GM20431 (cell line): ENCODE data around the gene DNAJC15.

Experiments
- in situ Hi-C: fragments of 300-500 bp; cut with MseI, MboI; formaldehyde crosslinking; loops from one replicate; pipeline ENCODE4 v1.15.0; 2020; ENCODE audit warnings: low sequenced_read_pairs; ENCODE audit not compliant: unreplicated experiment

The DNAJC15 gene

DNA sequence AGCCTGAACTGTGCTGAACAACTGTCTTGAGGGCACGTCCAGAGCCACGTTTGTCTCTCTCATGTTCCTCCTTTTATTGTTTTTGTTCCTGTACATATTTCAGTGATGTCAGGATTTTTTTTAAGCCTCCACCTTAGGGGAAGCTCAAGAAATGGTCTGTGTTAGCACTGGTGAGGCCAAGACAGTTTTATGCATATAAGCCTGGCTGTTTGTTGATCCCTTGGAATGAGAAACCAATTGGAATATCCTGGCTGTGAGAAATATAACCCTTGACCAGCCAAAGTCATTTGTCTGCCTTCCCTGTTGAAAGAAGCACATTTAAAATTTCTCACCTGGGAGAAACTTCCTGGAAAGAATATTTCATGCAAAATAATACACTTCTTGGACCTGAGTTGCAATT is 115.8 kb downstream of the DNAJC15 start:
- in situ Hi-C loops, result no loop called here

DNA sequence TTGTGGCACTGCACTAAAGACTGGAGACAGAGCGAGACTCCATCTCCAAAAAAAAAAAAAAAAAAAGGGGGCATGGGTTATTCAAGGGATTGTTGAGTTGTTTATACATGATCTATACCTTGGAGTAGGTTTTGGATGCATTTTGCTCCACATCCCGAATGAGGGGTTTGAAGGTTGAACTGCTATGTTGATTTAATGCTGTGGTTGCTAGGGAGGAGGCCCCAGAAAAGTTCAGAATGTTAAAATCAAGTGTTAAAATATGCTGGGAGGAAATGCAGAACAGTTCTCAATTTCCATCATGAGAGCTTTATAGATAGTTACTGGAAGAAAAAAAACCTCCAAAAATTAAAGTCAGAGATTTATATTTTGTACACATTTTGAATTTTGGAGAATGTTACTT is 116.5 kb downstream of the DNAJC15 start:
- in situ Hi-C loops, result no loop called here

DNA sequence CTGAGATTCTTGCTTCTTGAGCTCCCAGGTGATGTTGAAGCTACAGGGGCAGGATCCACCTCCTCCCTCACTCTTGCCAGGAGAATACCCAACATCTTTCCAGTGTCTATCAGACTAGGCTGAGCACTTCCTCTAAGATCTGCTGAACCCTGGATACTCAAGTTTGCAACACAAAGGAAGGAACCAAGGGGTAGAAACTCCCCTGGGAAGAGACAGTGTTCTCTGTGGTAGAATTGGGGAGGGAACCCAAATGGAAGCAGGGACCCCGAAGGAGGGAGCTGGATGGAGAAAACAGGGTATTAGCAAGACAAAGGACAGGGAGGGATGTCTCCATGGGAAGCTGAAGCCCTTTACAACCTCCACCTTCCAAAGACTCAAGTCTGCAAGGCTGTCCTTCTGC is 117.6 kb downstream of the DNAJC15 start:
- in situ Hi-C loops, result no loop called here

DNA sequence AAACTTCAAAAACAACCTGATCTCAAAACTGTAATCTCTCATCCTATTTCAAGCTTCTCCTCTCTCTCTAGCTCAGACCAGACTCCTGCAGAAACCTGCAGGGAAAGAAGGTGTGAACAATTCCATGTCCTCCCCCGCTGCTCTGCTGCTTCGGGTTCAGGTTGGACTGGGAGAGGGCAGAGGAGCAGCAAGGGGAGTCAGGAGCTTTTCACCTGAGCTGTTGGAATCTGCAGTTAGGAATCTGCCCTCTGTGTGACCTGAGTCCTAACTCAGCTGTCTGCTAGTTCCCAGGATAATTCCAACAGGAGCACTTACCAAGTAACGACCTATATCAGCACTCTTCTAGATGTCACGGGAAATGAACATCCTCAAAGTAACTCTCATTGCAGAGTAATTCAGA is 118.3 kb downstream of the DNAJC15 start:
- in situ Hi-C loops, result no loop called here

DNA sequence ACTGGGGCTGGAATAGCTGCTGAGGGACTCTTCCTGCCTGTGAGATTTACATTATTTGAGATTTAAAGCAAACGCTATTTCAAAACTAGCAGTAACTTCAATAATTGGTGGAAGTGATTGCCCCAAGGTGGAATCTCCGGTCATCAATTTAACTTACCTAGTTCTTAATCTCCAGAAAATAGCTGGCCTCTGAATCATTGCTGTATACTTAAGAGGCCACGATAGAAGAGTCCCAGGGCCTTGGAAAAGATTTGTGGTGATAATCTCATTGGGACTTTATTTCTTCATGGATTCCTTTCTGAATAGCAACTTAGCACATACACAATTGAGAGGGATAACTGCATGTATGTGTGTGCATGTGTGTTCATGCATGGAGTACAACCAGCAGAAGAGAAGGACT is 120.2 kb downstream of the DNAJC15 start:
- in situ Hi-C loops, result no loop called here

DNA sequence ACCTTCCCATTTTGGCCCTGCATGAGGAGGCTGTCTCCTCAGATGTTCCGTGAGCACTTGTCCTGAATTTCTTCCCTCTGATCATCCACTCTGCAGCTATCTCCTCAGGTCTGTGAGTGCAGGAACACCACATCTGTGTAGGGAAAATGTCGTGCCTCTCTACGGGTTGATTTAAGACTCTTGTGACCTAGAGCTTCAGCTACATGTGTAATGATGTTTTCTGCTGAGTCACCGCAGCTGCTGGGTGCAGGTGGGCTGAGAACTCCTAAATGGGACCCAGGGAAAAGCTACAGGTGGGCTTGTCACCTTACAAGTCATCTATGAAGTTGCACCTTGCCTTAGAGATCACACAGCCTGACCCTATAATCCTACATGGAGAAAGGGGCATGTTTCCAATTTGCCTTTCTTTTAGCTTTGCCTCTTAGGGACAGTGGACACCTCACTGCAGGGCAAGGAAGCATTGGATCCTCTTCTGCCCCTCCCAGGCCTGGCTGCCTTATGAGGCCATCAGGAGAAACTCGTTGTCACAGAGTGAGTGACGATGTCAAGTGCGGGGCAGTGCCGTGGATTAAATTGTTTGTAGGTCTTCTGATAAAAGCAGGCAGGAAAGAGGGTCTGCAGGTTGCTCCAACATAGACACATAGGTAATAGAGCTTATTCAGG is 122.3 kb downstream of the DNAJC15 start:
- in situ Hi-C loops, result no loop called here

DNA sequence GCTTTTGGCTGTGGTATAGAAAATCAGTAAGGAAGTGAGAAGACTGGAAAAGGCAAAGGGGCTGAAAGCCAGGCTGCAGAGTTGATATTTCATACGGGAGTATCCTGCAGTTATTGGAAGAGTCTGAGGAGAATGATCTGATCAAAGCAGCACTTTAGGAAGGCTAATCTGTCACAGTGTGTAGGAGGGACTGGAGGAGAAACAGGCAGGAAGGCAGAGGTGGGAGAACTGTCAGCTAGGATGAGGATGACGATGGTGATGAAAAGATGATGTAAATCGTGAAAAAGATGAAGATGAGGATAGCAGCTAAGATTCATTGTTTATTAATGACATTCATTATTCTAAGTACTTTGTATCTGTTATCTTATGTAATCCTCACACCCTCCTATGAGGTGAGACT is 123.0 kb downstream of the DNAJC15 start:
- in situ Hi-C loops, result no loop called here

DNA sequence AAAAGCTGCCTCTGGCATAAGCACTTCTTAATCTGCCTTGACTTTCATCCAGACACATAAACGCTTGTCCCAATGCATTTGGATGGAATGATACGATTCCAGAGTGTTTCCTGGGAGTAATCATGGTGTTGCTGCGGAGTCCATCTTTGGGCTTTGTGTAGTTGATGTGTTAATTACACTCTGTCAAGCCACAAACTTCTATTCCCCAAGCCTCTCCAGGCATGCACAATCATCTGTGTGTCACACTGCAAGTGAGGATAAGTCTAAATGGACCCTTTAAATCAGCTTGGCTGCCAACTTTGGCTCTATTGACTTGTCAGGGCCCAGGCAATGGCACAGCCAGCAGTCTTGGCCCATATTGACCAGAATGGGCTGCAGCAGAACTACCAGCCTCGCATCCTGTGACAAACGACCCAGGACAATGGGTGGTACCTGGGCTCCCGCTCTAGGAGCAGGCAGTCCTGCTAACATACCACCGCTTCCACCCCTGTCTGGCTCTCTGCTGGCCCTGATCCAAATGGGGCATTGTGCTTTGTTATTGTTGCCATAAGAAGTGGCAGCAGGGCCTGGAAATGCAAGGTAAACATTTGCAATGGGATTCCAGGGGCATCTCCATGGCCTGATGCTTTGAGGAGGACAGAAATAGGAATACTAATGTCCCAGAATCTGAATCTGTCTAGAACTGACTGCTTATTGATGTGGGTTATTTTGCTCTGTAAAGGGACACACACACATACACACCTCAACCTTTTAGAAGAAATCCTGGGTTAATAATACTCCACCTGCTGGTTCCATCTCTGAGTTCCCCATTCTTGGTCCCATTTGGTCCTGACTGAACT is 127.2 kb downstream of the DNAJC15 start:
- in situ Hi-C loops, result no loop called here

DNA sequence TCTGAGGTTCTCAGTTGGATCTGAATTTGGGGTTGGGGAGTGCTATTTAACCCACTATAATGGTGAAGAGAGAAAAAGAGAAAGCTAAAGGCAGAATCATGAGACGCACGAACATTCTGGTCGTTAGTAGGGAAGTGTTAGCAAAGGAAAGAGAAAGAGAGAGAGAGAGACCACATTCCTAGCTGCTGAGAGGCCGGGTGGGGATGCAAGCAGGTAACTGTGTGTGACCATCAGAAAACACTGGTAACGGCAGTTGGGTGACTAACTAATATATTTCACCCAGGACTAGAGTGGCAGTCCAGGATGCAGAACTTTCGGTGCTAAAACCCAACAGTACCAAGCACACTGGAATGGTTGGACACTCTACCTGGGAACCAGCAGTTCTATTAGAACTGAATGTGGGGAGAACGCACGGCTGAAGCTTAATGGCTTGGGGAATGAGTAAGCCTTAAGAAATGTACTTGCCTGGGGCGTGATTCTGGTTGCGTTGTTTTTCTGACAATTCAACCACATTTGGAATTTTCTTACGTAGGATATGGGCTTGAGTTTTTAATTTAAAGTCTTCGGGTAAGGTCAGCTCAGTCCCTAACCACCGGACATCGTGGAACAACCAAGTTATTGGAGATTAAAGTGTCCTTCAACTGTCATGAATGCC is 130.2 kb downstream of the DNAJC15 start:
- in situ Hi-C loops, result no loop called here

DNA sequence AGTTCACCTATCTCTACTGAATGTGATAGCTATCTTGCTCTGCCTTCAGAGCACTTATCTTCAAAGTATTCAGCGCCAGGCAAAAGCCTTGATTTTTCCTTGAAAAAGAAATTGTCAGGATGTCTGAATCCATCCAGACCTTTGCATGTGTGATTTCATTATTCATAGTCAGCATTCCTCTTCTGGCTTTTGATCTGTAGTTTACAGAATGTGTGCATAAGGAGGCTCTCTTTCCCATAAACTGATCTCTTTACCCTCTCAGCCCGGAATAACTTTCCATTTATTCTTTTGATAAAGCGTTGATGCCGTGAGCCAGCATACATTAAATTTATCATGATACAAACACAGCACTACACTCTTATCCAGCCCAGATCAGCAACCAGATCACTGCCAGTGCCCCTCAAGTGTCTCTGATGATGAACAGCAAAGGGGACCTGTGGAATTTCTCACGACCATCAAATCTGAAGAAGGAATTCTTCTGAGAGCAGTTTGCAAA is 130.8 kb downstream of the DNAJC15 start:
- in situ Hi-C loops, result no loop called here

DNA sequence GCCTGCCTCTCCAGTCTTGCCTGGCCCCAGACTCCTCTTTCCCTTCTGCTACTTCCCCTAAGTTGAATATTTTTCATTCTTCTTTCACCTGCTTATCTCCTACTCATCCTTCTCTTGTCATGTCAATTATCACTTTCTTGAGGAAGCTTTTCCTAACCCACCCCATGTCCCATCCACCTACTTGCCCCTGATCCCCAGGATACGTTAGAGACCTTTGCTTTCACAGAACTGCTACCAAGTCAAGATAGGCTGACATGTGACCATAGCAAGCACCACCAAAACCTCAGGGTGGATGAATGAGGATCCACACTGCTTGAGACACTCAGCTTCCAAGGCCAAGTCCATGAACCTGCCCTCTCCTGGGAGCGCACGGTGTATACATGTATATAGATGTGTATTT is 131.5 kb downstream of the DNAJC15 start:
- in situ Hi-C loops, result no loop called here

DNA sequence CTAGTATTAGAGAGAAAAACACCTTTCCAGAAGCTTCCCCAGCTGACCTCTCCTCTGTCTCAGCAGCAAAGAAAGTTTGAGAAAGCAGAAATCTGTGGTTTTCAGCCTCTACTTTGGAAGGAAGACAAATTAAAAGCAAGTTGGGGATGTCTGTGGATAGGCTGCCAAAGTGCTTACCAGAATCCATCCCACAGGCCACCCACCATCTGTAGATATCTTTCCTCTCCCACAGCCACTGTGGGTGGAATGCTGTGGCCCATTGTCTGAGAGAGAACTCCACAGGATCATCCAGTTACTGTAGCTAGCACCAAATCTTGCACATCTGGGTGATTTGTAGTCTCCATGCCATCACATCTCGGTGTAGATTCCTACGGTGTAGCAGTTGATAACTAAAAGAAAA is 133.5 kb downstream of the DNAJC15 start:
- in situ Hi-C loops, result no loop called here

DNA sequence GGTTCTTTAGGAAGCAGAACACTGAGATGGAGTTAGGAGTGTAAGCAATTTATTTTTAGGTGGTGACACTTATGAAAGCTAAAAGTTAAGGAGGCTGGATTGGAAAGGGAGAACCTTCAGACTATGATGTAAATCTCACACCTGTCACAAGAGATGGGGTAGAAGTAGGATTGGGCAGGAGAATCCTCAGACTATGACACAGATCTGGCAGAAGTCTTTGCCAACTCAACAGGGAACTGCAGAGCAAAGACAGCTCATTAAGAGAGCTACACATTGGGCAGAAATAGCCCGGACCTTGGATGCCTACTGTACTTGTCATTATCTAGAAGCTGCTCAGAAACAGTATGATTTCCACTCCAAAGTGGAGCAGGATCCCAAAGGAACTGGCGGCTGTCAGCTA is 134.4 kb downstream of the DNAJC15 start:
- in situ Hi-C loops, result no loop called here

DNA sequence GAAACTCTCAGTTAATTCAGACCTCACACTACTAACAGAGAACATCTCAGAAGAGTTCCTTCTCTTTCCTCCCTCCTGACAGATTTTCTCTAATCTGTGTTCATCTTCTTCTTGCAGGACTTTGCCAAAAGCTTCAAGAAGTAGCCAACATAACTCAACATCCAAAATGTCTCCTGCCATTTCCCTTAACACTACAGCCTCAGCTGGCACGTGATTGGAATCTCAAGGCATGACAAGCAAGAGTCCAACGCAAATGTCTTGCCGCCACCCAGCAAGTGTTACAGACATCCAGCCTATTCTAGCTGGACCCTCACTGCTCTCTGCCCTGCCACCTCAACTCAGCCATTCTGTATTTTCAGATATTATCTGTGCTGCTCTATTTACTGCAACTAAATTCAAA is 135.1 kb downstream of the DNAJC15 start:
- in situ Hi-C loops, result no loop called here

DNA sequence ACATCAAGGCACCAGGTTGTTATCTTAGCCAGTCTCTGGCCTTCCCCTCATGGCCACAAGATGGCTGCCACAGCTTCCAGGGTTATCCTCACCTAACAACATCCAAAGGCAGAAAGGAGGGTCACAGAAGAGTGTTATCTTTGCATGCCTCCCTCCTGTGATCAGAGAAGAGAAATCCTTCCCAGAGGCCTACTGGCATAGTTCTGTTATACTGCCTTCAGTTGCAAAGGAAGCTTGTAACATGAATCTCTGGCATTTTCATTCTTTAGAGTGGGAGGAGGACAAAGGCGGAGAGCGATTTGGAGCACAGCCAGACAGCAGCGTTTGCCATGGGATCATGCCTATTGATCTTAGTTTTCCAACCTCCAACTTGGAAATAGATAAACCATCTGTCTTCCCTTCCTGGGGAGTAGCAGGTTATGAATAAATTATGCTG is 135.7 kb downstream of the DNAJC15 start:
- in situ Hi-C loops, result no loop called here
